Measurements from ENCODE around the gene ECHDC1. TPM values are rescaled to one million over a fixed set of nuclear protein-coding genes. Genes with fewer than 3 reads are reported as not detected.

Gene ECHDC1
- total RNA-seq, 3 donors from 2014 or later = 56.7 to 93.7 (median 82.2) TPM

- H3K4me3 ChIP-seq = no peak overlapping the region
- peaks cover 0 to 5% of the 10 kb centered on the region in 2 donors for H3K4me1 ChIP-seq
- no peak for TF ChIP-seq CTCF (IDR thresholded peaks at IDR 0.05)
- no peak for TF ChIP-seq POLR2A (IDR thresholded peaks at IDR 0.05)
- no peak for TF ChIP-seq POLR2AphosphoS5 (IDR thresholded peaks at IDR 0.05)
- no peak overlapping the region for H3K27ac ChIP-seq
- no peaks in the 10 kb centered on the region for H3K27me3 ChIP-seq
- no peaks in the 10 kb centered on the region for H3K36me3 ChIP-seq
- no peak for DNase-seq (ENCODE audit: low spot score in 2 of 2)
- H3K9me3 ChIP-seq = no peaks in the 10 kb centered on the region
- intact Hi-C loops (cut with DNase I; ENCODE audit: low total_unique reads) = no loop called here
These were observed 70.8 kb downstream of the ECHDC1 start for GRCh38 chr6:127272576-127272975.

- Histone ChIP-seq H3K27ac (peak overlapping the region; percentile 97 to 100), H3K27me3 (no peaks in the 10 kb centered on the region), H3K4me3 (peak overlapping the region; percentile 68 to 99 (median 91)), H3K9me3 (no peaks in the 10 kb centered on the region), H3K4me1 (no peaks in the 10 kb centered on the region), H3K36me3 (no peaks in the 10 kb centered on the region)
- DNase-seq (ENCODE audit: low spot score in 2 of 2) = no peak
- TF ChIP-seq CTCF (IDR thresholded peaks at IDR 0.05) (no peak), POLR2A (IDR thresholded peaks at IDR 0.05) (no peak), POLR2AphosphoS5 (IDR thresholded peaks at IDR 0.05) (no peak)
- intact Hi-C loops (cut with DNase I; ENCODE audit: low total_unique reads) = no loop called here
These were observed 75.5 kb downstream of the ECHDC1 start for GRCh38 chr6:127267646-127268625.

GRCh38 chr6:127266892-127267645 lies 76.3 kb downstream of the ECHDC1 start:
- Histone ChIP-seq H3K4me1 (no peaks in the 10 kb centered on the region), H3K9me3 (no peaks in the 10 kb centered on the region), H3K27ac (peak overlapping the region; percentile 97 to 100), H3K4me3 (peak overlapping the region; percentile 68 to 99 (median 91)), H3K27me3 (no peaks in the 10 kb centered on the region), H3K36me3 (no peaks in the 10 kb centered on the region)
- intact Hi-C loops (cut with DNase I; ENCODE audit: low total_unique reads) = no loop called here
- TF ChIP-seq POLR2A (IDR thresholded peaks at IDR 0.05) (peak; percentile 91), POLR2AphosphoS5 (IDR thresholded peaks at IDR 0.05) (peak; percentile 77 to 96 (median 90)), CTCF (IDR thresholded peaks at IDR 0.05) (no peak)
- peak; percentile 22 to 52 for DNase-seq (ENCODE audit: low spot score in 2 of 2)

- no peaks in the 10 kb centered on the region for H3K4me1 ChIP-seq
- DNase-seq (ENCODE audit: low spot score in 2 of 2) = peak; percentile 70 to 75
- H3K36me3 ChIP-seq = no peaks in the 10 kb centered on the region
- H3K27ac ChIP-seq = peak within 1 kb of the TSS; percentile 97 to 100
- no peaks in the 10 kb centered on the region for H3K9me3 ChIP-seq
- H3K27me3 ChIP-seq = no peaks in the 10 kb centered on the region
- intact Hi-C loops (cut with DNase I; ENCODE audit: low total_unique reads) = no loop called here
- H3K4me3 ChIP-seq = peak within 1 kb of the TSS; percentile 68 to 99 (median 91)
- TF ChIP-seq POLR2A (IDR thresholded peaks at IDR 0.05) = no peak
- peak in 1 of 3 donors; percentile 39 for TF ChIP-seq POLR2AphosphoS5 (IDR thresholded peaks at IDR 0.05)
- peak; percentile 66 to 82 (median 79) for TF ChIP-seq CTCF (IDR thresholded peaks at IDR 0.05)
These were observed 77.1 kb downstream of the ECHDC1 start, which contains the start of gene RNF146 for GRCh38 chr6:127266178-127266891. TSS of gene RNF146 (plus strand) at chr6:127266864. CDS start at chr6:127280339, 13,475 bp downstream.
